ENCODE measurements around the gene STK36. TPM values are rescaled to one million over a fixed set of nuclear protein-coding genes. Genes with fewer than 3 reads are reported as not detected.
A peak's percentile ranks its signal among the peaks of the same experiment; 100 is the strongest.

The STK36 gene
- total and polyA plus RNA-seq, 2 experiments from 2014 or later = 29.9 to 42.7 TPM

- Histone ChIP-seq H3K36me3 (replicated peaks; ENCODE audit: insufficient read depth, low read depth) (no peaks in the 10 kb centered on the region), H3K27ac (peak overlapping the region; percentile 2), H2AFZ (no peak overlapping the region), H3K79me2 (peaks cover 45% of the 10 kb centered on the region), H3K9me2 (replicated peaks; ENCODE audit: insufficient read depth) (no peaks in the 10 kb centered on the region), H3K9me3 (ENCODE audit: low read depth) (no peaks in the 10 kb centered on the region), H3K4me3 (no peak overlapping the region), H3K27me3 (no peaks in the 10 kb centered on the region), H3K4me2 (no peak overlapping the region), H4K20me1 (ENCODE audit: insufficient read depth, poor library complexity, severe bottlenecking) (no peaks in the 10 kb centered on the region), H3K4me1 (ENCODE audit: insufficient read depth) (peaks cover 20% of the 10 kb centered on the region)
- 87% methylated on average over 8 of the region's 8 CpGs for WGBS (ENCODE audit: low lambda C conversion rate, missing lambda C conversion rate)
- TF ChIP-seq EZH2phosphoT487 (IDR thresholded peaks at IDR 0.05; ENCODE audit: low read depth, severe bottlenecking, unreplicated experiment) (no peak), EZH2 (IDR thresholded peaks at IDR 0.05; ENCODE audit: borderline replicate concordance) (no peak)
- TF ChIP-seq, protein P1, sequence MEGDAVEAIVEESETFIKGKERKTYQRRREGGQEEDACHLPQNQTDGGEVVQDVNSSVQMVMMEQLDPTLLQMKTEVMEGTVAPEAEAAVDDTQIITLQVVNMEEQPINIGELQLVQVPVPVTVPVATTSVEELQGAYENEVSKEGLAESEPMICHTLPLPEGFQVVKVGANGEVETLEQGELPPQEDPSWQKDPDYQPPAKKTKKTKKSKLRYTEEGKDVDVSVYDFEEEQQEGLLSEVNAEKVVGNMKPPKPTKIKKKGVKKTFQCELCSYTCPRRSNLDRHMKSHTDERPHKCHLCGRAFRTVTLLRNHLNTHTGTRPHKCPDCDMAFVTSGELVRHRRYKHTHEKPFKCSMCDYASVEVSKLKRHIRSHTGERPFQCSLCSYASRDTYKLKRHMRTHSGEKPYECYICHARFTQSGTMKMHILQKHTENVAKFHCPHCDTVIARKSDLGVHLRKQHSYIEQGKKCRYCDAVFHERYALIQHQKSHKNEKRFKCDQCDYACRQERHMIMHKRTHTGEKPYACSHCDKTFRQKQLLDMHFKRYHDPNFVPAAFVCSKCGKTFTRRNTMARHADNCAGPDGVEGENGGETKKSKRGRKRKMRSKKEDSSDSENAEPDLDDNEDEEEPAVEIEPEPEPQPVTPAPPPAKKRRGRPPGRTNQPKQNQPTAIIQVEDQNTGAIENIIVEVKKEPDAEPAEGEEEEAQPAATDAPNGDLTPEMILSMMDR (IDR thresholded peaks at IDR 0.05; ENCODE audit: poor library complexity) = no peak
- DNase-seq (ENCODE audit: low spot score) = no peak
These were observed 62.5 kb downstream of the STK36 start for GRCh38 chr2:218734190-218734975.

GRCh38 chr2:218736531-218736930 lies 64.6 kb downstream of the STK36 start:
- no peaks in the 10 kb centered on the region for H4K20me1 ChIP-seq (ENCODE audit: insufficient read depth, poor library complexity, severe bottlenecking)
- no peak overlapping the region for H2AFZ ChIP-seq
- no peak for DNase-seq (ENCODE audit: low spot score)
- peaks cover 35% of the 10 kb centered on the region for H3K79me2 ChIP-seq
- no peak overlapping the region for H3K27ac ChIP-seq
- no peaks in the 10 kb centered on the region for H3K27me3 ChIP-seq
- no peaks in the 10 kb centered on the region for H3K9me2 ChIP-seq (replicated peaks; ENCODE audit: insufficient read depth)
- H3K4me3 ChIP-seq = no peak overlapping the region
- H3K4me1 ChIP-seq (ENCODE audit: insufficient read depth) = peaks cover 15% of the 10 kb centered on the region
- no peaks in the 10 kb centered on the region for H3K9me3 ChIP-seq (ENCODE audit: low read depth)
- H3K36me3 ChIP-seq (replicated peaks; ENCODE audit: insufficient read depth, low read depth) = no peaks in the 10 kb centered on the region
- 90% methylated on average over 2 of the region's 2 CpGs for WGBS (ENCODE audit: low lambda C conversion rate, missing lambda C conversion rate)
- no peak overlapping the region for H3K4me2 ChIP-seq
- TF ChIP-seq EZH2 (IDR thresholded peaks at IDR 0.05; ENCODE audit: borderline replicate concordance) = no peak
- TF ChIP-seq, protein P1 (IDR thresholded peaks at IDR 0.05; ENCODE audit: poor library complexity) = no peak

DNA sequence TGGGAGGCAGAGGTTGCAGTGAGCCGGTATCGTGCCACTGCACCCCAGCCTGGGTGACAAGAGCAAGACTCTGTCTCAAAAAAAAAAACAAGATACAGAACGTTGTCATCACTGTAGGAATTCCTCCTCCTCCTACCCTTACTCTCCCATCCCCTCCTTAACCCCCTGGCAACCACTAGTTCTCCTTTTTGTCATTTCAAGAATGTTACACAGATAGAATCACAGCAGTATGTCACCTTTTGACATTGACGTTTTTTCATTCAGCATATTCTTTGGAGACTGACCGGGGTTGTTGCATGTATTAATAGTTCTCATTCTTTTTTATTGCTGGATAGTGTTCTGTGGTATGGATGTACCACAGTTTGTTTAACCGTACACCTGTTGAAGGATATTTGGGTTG lies 71.2 kb downstream of the STK36 start:
- no peak for DNase-seq (ENCODE audit: low spot score)
- TF ChIP-seq EZH2 (IDR thresholded peaks at IDR 0.05; ENCODE audit: borderline replicate concordance) (no peak), EZH2phosphoT487 (IDR thresholded peaks at IDR 0.05; ENCODE audit: low read depth, severe bottlenecking, unreplicated experiment) (no peak)
- TF ChIP-seq, protein P1 (IDR thresholded peaks at IDR 0.05; ENCODE audit: poor library complexity) = no peak
- no peaks in the 10 kb centered on the region for H3K27me3 ChIP-seq
- H3K4me2 ChIP-seq = no peak overlapping the region
- no peaks in the 10 kb centered on the region for H3K79me2 ChIP-seq
- no peaks in the 10 kb centered on the region for H3K9me3 ChIP-seq (ENCODE audit: low read depth)
- H4K20me1 ChIP-seq (ENCODE audit: insufficient read depth, poor library complexity, severe bottlenecking) = no peaks in the 10 kb centered on the region
- H3K36me3 ChIP-seq (replicated peaks; ENCODE audit: insufficient read depth, low read depth) = no peaks in the 10 kb centered on the region
- WGBS (ENCODE audit: low lambda C conversion rate, missing lambda C conversion rate) = 85% methylated on average over 6 of the region's 6 CpGs
- H3K4me1 ChIP-seq (ENCODE audit: insufficient read depth) = no peaks in the 10 kb centered on the region
- H3K9me2 ChIP-seq (replicated peaks; ENCODE audit: insufficient read depth) = no peaks in the 10 kb centered on the region
- H2AFZ ChIP-seq = no peak overlapping the region
- H3K27ac ChIP-seq = no peak overlapping the region
- no peak overlapping the region for H3K4me3 ChIP-seq
